GM18951 (cell line): ENCODE data around the gene ARMC12.
A peak's percentile ranks its signal among the peaks of the same experiment; 100 is the strongest.
"Not testable (repeated sequence)": the region's sequence is repeated elsewhere in the genome, so short reads cannot be mapped to it uniquely, and the experiment has no call there.

ENCODE experiments used
- POLR2A ChIP-seq: IDR thresholded peaks from 4 replicates; pipeline ENCODE4 v1.6.1; 2011; ENCODE audit warnings: mild to moderate bottlenecking; ENCODE audit not compliant: insufficient read length, insufficient read depth; ENCODE audit errors: extremely low read depth
- in situ Hi-C: fragments of 300-500 bp; cut with MboI; formaldehyde crosslinking; loops from one replicate; pipeline ENCODE4 v1.12.0; 2022; ENCODE audit warnings: low sequenced_read_pairs, mixed read lengths, inconsistent platforms; ENCODE audit not compliant: unreplicated experiment

ARMC12 gene, protein sequence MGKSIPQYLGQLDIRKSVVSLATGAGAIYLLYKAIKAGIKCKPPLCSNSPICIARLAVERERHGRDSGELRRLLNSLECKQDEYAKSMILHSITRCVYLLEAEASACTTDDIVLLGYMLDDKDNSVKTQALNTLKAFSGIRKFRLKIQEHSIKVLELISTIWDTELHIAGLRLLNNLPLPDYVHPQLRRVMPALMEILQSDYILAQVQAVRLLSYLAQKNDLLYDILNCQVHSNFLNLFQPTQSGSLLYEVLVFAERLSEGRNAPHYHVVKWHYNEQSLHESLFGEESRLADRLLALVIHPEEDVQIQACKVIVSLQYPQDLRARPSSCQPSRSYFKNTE

DNA sequence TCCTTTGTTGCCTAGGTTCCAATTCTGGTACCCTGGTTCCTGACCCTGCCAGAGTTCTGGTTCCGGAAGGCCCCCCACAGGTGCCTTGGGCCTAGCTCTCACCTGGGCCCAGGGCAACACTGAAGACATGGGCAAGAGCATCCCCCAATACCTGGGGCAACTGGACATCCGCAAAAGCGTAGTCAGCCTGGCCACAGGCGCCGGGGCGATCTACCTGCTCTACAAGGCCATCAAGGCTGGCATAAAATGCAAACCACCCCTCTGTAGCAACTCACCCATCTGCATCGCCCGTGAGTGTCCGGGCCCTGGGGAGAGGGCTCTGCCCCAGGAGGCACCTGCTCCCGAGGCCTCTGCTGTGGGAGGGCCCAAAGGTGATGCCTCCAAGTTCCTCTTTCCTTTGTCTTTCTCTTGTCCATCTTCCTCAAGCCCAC lies at the start of gene ARMC12:
TSS of gene ARMC12 (plus strand) at position 51 of the 431 bp plus-strand sequence. CDS start at position 128, 77 bp downstream.
- no peak for TF ChIP-seq POLR2A
- in situ Hi-C loops: loop anchor here (5.0 to 25.0 kb wide), 2 partner anchors 155 to 425 kb away; no protein-coding TSS in a partner anchor

DNA sequence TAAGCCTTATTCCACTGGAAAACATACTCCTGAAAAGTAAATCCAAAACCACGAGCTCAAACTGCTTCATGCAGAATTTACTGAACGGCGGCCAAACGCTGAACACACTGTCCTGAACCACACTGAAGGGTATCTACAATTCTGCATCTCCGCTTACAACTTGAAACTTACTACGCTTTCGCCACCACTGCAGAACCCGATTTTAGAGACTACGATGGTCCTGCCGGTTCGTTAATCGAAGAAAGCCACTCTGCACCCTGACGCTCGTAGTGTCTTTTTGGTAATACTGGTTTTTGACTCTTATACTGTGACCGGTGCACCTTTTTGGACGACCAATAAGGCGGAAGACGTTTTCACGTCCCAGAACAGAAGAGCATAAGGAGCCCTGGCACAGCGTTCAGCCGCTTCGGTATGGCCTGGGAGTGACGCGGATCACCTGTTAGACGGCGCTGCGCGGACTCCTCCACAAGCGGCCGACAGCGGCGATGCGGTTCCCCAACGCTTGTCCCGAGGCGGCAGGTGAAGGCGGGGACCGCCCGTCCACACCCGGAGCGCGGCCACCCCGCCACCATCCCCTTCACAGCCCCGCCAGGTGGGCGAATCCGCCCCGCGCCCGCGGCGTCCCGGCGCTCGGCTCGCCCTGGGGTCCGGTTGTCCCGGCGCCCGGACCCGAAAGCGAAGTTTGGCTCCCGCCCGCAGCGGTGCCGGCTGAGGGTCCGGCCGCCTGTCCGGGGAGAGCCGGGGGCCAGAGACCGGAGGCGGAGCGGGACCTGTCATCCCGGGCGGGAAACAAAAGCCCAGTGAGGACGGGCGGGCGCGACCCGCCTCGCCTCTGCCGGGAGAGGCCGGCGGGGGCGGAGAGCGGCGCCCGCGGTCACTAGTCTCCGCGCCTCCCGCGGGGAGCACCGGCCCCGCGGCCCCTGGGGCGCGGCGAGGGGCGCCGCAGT lies 48.9 kb upstream of the ARMC12 start:
- in situ Hi-C loops: no loop called here
- TF ChIP-seq POLR2A: peak; percentile 17

DNA sequence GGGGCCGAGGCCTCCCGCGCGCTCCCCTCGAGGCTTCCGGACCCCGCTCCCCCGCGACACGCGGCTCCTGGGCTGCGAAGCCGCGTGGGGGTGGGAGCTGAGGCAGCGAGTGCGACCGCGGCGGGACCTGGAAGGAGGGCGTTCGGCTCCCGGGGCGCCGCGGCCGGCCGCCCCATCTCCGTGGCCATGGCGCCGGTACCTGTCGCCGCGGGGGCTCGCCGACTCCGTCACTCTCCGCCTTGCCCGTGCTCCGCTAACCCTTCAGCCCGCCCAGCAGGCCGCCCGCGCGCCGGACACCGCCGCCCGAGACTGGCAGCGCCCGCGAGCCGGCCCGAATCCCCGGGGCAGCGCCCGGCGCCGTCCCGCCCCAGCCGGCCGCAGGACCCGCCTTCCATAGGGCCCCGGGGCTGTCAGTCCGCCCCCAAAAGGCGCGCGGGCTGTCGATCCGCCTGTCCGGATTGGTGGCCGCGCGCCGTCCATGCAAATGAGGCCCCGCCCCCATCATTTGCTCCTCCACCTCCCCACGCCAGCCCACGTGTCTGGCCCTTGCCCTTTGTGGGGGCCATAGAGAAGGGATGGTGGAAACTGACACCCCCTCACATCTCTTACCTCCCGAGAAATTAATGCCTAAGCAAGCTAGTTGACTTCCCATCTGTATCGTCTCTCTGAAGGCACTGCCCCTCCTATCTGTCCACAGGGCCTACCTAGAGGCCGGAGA lies 48.1 kb upstream of the ARMC12 start, which contains the start of gene FKBP5:
TSS of gene FKBP5 (minus strand) at position 311 of the 718 bp plus-strand sequence. CDS start 46,091 bp downstream, outside the sequence.
- in situ Hi-C loops: no loop called here
- TF ChIP-seq POLR2A: peak; percentile 98

DNA sequence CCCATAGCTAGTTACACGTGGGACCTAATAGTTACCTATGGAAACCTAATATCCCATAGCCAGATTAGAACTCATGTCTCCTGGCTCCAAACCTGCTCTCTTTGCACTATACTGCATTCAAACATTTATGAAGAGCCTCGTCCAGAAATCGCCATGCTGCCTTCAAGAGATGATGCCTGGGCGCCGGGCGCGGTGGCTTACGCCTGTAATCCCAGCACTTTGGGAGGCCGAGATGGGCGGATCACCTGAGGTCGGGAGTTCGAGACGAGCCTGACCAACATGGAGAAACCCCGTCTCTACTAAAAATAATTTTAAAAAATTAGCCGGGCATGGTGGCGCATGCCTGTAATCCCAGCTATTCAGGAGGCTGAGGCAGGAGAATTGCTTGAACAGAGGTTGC lies 46.8 kb upstream of the ARMC12 start:
- in situ Hi-C loops: not testable (repeated sequence)

DNA sequence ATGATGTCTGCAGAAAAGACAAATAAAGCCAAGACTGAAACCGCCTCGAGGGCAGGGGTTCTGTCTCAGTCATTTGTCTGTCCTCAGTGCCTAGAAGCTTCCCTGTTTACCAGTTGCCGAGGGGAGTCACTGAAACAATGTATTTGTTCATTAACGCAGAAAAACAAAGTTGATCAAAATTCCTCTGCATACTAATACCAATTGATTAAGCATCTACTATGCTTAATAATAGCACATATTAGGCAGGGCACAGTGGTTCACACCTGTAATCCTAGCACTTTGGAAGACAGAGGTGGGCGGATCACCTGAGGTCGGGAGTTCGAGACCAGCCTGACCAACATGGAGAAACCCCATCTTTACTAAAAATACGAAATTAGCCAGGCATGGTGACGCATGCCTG lies 46.3 kb upstream of the ARMC12 start:
- no peak for TF ChIP-seq POLR2A

DNA sequence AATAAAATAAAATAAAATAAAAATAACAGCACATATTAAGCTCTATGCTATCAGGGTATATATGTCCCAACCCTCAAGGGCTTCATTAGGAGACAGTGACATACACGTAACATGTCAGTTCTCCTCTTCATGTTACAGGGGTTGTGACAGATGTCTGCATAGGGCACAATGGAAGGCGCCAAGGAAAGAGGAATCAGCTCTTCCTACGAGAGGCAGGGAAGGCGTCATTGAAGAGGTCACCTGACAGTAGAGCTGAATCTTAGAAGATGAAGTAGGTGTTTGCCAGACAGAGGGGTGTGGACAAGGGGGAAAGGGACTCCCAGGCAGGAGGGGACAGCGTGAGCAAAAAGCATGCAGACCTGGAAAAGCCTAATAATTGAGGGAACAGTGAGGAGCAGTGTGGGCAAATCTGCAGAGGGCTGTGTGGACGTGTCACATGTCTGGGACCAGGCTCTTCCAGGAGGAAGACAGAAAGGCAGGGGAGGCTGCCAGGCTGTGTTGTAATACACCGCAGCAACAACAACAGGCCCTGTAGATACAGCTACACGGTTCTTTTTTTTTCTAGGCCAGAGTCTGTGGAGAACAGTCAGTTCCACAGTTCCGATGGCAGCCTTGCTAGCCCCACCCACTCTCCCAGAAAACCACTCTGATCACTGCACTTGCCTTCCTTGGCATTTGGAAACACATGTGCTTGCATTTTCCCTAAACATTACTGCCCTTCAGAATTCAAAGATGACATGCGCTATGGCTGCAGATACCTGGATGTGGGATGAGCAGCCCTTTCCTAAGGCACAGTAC lies 45.6 kb upstream of the ARMC12 start:
- TF ChIP-seq POLR2A: no peak
- in situ Hi-C loops: no loop called here

More for the DNA sequence above, 46.3 kb upstream of the ARMC12 start:
- in situ Hi-C loops: no loop called here

DNA sequence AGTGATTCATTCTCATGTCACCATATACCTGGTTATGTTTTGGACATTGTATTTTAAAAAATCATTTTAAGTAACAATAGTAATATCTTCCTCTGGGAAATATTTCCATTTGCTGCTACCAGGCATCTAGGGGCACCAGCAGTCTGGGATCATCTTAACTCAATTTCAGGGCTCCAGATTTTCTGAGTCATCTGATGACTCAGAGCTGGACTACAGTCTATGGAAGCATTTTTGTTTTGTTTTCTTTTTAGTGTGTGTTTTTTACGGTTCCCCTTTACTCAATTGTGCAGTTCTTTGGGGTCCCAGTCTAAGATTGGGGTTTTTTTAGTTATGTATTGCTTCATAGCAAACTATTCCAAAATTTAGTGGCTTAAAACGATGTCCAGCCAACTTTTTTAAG lies 42.4 kb upstream of the ARMC12 start:
- no peak for TF ChIP-seq POLR2A
- in situ Hi-C loops: no loop called here

DNA sequence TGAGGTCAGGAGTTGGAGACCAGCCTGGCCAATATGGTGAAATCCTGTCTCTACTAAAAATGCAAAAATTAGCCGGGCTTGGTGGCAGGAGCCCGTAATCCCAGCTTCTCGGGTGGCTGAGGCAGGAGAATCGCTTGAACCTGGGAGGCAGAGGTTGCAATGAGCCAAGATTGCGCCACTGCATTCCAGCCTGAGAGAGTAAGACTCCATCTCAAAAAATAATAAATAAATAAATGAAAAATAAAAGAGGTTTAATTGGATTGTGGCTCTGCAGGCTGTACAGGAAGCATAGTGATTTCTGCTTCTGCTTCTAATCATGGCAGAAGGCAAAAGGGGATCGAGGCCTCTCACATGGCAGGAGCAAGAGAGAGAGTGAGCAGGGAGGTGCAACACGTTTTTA lies 38.4 kb upstream of the ARMC12 start:
- in situ Hi-C loops: not testable (repeated sequence)

DNA sequence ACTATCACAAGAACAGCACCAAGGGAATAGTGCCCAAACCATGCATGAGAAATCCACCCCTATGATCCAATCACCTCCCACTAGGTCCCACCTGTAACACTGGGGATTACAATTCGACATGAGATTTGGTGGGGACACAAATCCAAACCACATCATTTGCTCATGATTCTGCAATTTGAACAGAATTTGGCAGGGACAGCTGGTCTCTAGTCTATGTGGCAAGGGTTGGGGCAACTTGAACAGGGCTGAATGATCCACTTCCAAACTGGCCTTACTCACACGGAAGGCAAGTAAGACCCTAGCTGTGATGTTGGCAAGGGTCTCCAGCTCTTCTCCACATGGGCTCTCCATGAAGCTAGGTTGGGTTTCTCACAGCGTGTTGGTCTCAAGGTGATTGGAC lies 38.0 kb upstream of the ARMC12 start:
- in situ Hi-C loops: no loop called here
- no peak for TF ChIP-seq POLR2A

DNA sequence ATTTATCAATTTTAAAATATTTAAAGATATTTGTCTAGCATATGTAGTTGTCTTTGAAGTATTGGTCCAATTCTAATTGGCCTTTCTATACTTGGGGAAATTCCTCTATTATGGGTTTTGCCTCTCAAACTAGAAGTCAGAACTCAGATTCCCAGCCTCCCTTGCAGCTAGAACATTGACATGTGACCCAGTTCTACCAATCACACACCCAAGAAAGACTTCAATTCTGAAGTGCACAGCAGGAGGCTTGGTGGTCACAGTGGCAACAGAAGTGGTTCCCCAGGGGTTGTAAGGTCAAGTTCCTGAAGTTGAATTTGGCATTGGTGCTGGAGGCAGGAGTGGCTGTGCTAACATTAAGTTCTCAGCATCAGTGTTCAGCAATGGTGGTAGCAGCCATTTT lies 33.3 kb upstream of the ARMC12 start:
- in situ Hi-C loops: no loop called here
- no peak for TF ChIP-seq POLR2A

DNA sequence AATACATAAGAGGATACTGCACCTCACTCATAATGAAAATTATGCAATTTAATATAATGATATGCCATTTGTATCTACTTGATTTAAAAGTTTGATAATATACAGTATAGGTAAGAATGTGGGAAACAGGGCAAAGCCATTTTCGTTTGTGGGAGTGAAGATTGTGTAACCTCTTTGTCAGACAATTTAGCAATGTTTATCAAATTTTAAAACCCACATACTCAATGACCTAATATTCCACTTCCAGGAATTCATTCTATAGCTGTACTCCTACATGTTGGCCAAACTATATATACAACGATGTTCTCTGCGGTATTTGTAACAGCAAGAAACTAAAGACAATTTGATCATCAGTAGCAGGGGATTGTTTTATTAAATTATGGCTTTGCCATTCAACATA lies 30.4 kb upstream of the ARMC12 start:
- no peak for TF ChIP-seq POLR2A
- in situ Hi-C loops: no loop called here

DNA sequence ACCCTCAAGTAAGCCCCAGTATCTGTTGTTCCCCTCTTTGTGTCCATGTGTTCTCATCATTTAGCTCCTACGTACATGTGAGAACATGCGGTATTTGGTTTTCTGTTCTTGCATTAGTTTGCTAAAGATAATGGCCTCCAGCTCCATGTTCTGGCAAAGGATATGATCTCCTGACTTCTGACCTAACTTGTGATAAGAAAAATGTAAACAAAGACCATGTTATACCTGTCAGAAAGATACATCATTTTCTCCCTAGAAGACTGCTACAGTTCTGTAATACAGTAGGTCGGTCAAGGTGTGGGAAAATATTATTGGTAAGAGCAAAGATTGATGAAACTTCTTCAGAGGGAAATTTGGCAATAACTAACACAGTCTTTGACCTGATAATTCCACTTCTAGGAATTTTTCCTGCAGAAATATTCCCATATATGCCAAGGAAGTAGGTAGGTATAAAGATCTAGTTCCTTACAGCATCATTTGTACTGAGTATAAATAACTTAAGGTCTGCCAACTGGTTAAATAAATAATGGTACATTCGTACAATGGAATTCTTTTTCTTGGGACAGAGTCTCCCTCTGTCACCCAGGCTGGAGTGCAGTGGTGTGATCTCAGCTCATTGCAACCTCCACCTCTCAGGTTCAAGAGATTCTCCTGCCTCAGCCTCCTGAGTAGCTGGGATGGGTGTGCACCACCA lies 29.0 kb upstream of the ARMC12 start:
- in situ Hi-C loops: no loop called here
- TF ChIP-seq POLR2A: no peak
